ENCODE data around the gene GALK1. TPM values are rescaled to one million over a fixed set of nuclear protein-coding genes. Genes with fewer than 3 reads are reported as not detected.

Gene GALK1
- total and polyA plus RNA-seq, 2 of the 13 experiments (the other 11 are each of a cell fraction or from before 2014, with no cell fraction given), result 59.9 to 93.6 TPM

- TF ChIP-seq ZBED4 (CRISPR knock-in tag; IDR thresholded peaks at IDR 0.05; ENCODE audit: borderline replicate concordance), result peak; percentile 98
- peak; percentile 98; the same call in 1 of the 2 replicates for TF ChIP-seq DMAP1 (CRISPR knock-in tag; IDR thresholded peaks at IDR 0.05)
- TF ChIP-seq ZEB1 (IDR thresholded peaks at IDR 0.05; ENCODE audit: insufficient replicate concordance, low read depth), result peak; percentile 54
- no peak; the same call in 1 of the 2 replicates for TF ChIP-seq ZXDC (CRISPR knock-in tag; IDR thresholded peaks at IDR 0.05)
- no peak for TF ChIP-seq ZNF597 (CRISPR knock-in tag; IDR thresholded peaks at IDR 0.05)
- peak; percentile 44 for TF ChIP-seq MIXL1 (CRISPR knock-in tag; IDR thresholded peaks at IDR 0.05)
- TF ChIP-seq CHCHD3 (CRISPR knock-in tag; IDR thresholded peaks at IDR 0.05), result peak; percentile 86
- TF ChIP-seq ZNF580 (CRISPR knock-in tag; IDR thresholded peaks at IDR 0.05; ENCODE audit: borderline replicate concordance, low read depth), result peak; percentile 94
- TF ChIP-seq BORCS8-MEF2B (CRISPR knock-in tag; IDR thresholded peaks at IDR 0.05), result peak; percentile 96
- peak; percentile 80; the same call in 1 of the 2 replicates for TF ChIP-seq KMT2B (CRISPR knock-in tag; IDR thresholded peaks at IDR 0.05)
- TF ChIP-seq SRSF1 (optimal IDR thresholded peaks at IDR 0.05; ENCODE audit: low read depth, low read length), result no peak
- TF ChIP-seq HNRNPK (IDR thresholded peaks at IDR 0.05; ENCODE audit: low read depth, low read length, poor library complexity, severe bottlenecking), result peak; percentile 80
- TF ChIP-seq TEF (CRISPR knock-in tag; IDR thresholded peaks at IDR 0.05), result peak; percentile 45; the same call in 1 of the 2 replicates
- peak; percentile 27; the same call in 1 of the 2 replicates for TF ChIP-seq SKIL (CRISPR knock-in tag; IDR thresholded peaks at IDR 0.05; ENCODE audit: borderline replicate concordance)
- TF ChIP-seq ZNF33A (CRISPR knock-in tag; IDR thresholded peaks at IDR 0.05; ENCODE audit: borderline replicate concordance), result no peak
- peak; percentile 84; the same call in 1 of the 2 replicates for TF ChIP-seq SPEN (CRISPR knock-in tag; IDR thresholded peaks at IDR 0.05; ENCODE audit: low read depth)
- TF ChIP-seq AGO1 (IDR thresholded peaks at IDR 0.05; ENCODE audit: low read depth, low read length, poor library complexity, severe bottlenecking), result no peak
These were observed 20.3 kb upstream of the GALK1 start (continued) for GRCh38 chr17:75785016-75785890.

Data from HepG2 (cell line).